BLaER1 (cell line): Measurements from ENCODE around the gene ACTRT2.

ENCODE experiments used
- H3K27ac ChIP-seq: shearing (Covaris generic); formaldehyde crosslinking; 2 replicates; pipeline ENCODE4 v1.8.1; 2022
- H3K27me3 ChIP-seq: shearing (Covaris generic); formaldehyde crosslinking; 2 replicates; pipeline ENCODE4 v1.8.1; 2022
- H3K36me3 ChIP-seq: shearing (Covaris generic); formaldehyde crosslinking; 2 replicates; pipeline ENCODE4 v1.8.1; 2022
- H3K4me1 ChIP-seq: shearing (Covaris generic); formaldehyde crosslinking; 2 replicates; pipeline ENCODE4 v1.8.1; 2022
- H3K4me2 ChIP-seq: shearing (Covaris generic); formaldehyde crosslinking; 2 replicates; pipeline ENCODE4 v1.8.1; 2022
- H3K4me3 ChIP-seq: shearing (Covaris generic); formaldehyde crosslinking; 2 replicates; pipeline ENCODE4 v1.8.1; 2022
- H3K9ac ChIP-seq: shearing (Covaris generic); formaldehyde crosslinking; 2 replicates; pipeline ENCODE4 v1.8.1; 2022
- H3K9me3 ChIP-seq: shearing (Covaris generic); formaldehyde crosslinking; 2 replicates; pipeline ENCODE4 v1.8.1; 2022
- H4K20me1 ChIP-seq: shearing (Covaris generic); formaldehyde crosslinking; 2 replicates; pipeline ENCODE4 v1.8.1; 2022
- Cebpa-rat ChIP-seq: shearing (Covaris generic); IDR thresholded peaks from 2 replicates; pipeline ENCODE4 v1.8.1; 2022

ACTRT2 gene

GRCh38 chr1:3030663-3031381, 9.6 kb downstream of the ACTRT2 start:
- no peaks in the 10 kb centered on the region for H3K36me3 ChIP-seq
- H3K27me3 ChIP-seq: peaks cover 79% of the 10 kb centered on the region
- peaks cover 56% of the 10 kb centered on the region; the same call in 1 of the 2 replicates for H4K20me1 ChIP-seq
- no peak overlapping the region for H3K4me3 ChIP-seq
- H3K4me2 ChIP-seq: no peak overlapping the region
- H3K9me3 ChIP-seq: no peaks in the 10 kb centered on the region
- no peak for TF ChIP-seq Cebpa-rat
- H3K9ac ChIP-seq: no peak overlapping the region
- no peak overlapping the region for H3K27ac ChIP-seq
- peaks cover 28% of the 10 kb centered on the region for H3K4me1 ChIP-seq

- H4K20me1 ChIP-seq: peaks cover 56% of the 10 kb centered on the region; the same call in 1 of the 2 replicates
- peaks cover 76% of the 10 kb centered on the region for H3K27me3 ChIP-seq
- TF ChIP-seq Cebpa-rat: no peak
- H3K27ac ChIP-seq: no peak overlapping the region
- no peak overlapping the region for H3K4me3 ChIP-seq
- H3K36me3 ChIP-seq: no peaks in the 10 kb centered on the region
- no peak overlapping the region for H3K9ac ChIP-seq
- no peak overlapping the region for H3K4me2 ChIP-seq
- H3K9me3 ChIP-seq: no peaks in the 10 kb centered on the region
- H3K4me1 ChIP-seq: peaks cover 28% of the 10 kb centered on the region
Observed at GRCh38 chr1:3031401-3032221, 10.3 kb downstream of the ACTRT2 start.

- Histone ChIP-seq H3K9ac (no peak overlapping the region), H3K4me2 (peak overlapping the region; percentile 71), H4K20me1 (peaks cover 56% of the 10 kb centered on the region; the same call in 1 of the 2 replicates), H3K4me3 (no peak overlapping the region), H3K4me1 (peaks cover 28% of the 10 kb centered on the region), H3K9me3 (no peaks in the 10 kb centered on the region), H3K36me3 (no peaks in the 10 kb centered on the region), H3K27ac (no peak overlapping the region), H3K27me3 (peaks cover 68% of the 10 kb centered on the region)
- TF ChIP-seq Cebpa-rat: no peak
Observed at GRCh38 chr1:3032371-3033039, 11.2 kb downstream of the ACTRT2 start.

GRCh38 chr1:3033040-3033789, 11.9 kb downstream of the ACTRT2 start:
- no peak overlapping the region for H3K9ac ChIP-seq
- TF ChIP-seq Cebpa-rat: no peak
- H3K27ac ChIP-seq: no peak overlapping the region
- no peaks in the 10 kb centered on the region for H3K36me3 ChIP-seq
- H4K20me1 ChIP-seq: peaks cover 54% of the 10 kb centered on the region; the same call in 1 of the 2 replicates
- H3K9me3 ChIP-seq: no peaks in the 10 kb centered on the region
- no peak overlapping the region for H3K4me3 ChIP-seq
- peak overlapping the region; percentile 71 for H3K4me2 ChIP-seq
- peaks cover 66% of the 10 kb centered on the region for H3K27me3 ChIP-seq
- H3K4me1 ChIP-seq: peaks cover 30% of the 10 kb centered on the region

- TF ChIP-seq Cebpa-rat: no peak
- no peaks in the 10 kb centered on the region for H3K9me3 ChIP-seq
Observed at GRCh38 chr1:3033790-3034090, 12.5 kb downstream of the ACTRT2 start.

GRCh38 chr1:3034162-3034561, 12.9 kb downstream of the ACTRT2 start:
- peaks cover 52% of the 10 kb centered on the region; the same call in 1 of the 2 replicates for H4K20me1 ChIP-seq
- TF ChIP-seq Cebpa-rat: no peak
- H3K9me3 ChIP-seq: no peaks in the 10 kb centered on the region
- H3K27ac ChIP-seq: no peak overlapping the region
- H3K4me3 ChIP-seq: no peak overlapping the region
- no peak overlapping the region for H3K9ac ChIP-seq
- no peaks in the 10 kb centered on the region for H3K36me3 ChIP-seq
- peaks cover 31% of the 10 kb centered on the region for H3K4me1 ChIP-seq
- H3K27me3 ChIP-seq: peaks cover 60% of the 10 kb centered on the region
- H3K4me2 ChIP-seq: no peak overlapping the region

More at GRCh38 chr1:3033790-3034090, 12.5 kb downstream of the ACTRT2 start:
- Histone ChIP-seq H3K4me3 (no peak overlapping the region), H3K36me3 (no peaks in the 10 kb centered on the region), H3K27me3 (peaks cover 64% of the 10 kb centered on the region), H3K4me2 (peak overlapping the region; percentile 71), H3K9ac (no peak overlapping the region), H4K20me1 (peaks cover 54% of the 10 kb centered on the region; the same call in 1 of the 2 replicates), H3K27ac (no peak overlapping the region), H3K4me1 (peaks cover 31% of the 10 kb centered on the region)

GRCh38 chr1:3034728-3035562, 13.7 kb downstream of the ACTRT2 start:
- H3K4me2 ChIP-seq: no peak overlapping the region

GRCh38 chr1:3035563-3036446, 14.5 kb downstream of the ACTRT2 start:
- TF ChIP-seq Cebpa-rat: 0 out of 2 replicates have a peak, but pooled peaks have one; percentile 16
- no peaks in the 10 kb centered on the region for H3K9me3 ChIP-seq
- no peaks in the 10 kb centered on the region for H3K36me3 ChIP-seq
- H3K4me2 ChIP-seq: no peak overlapping the region
- H3K4me3 ChIP-seq: no peak overlapping the region
- no peak overlapping the region for H3K9ac ChIP-seq
- H3K27ac ChIP-seq: no peak overlapping the region
- H3K27me3 ChIP-seq: peaks cover 44% of the 10 kb centered on the region
- H4K20me1 ChIP-seq: peaks cover 37% of the 10 kb centered on the region; the same call in 1 of the 2 replicates
- H3K4me1 ChIP-seq: peaks cover 28% of the 10 kb centered on the region

More at GRCh38 chr1:3034728-3035562, 13.7 kb downstream of the ACTRT2 start:
- Histone ChIP-seq H3K4me3 (no peak overlapping the region), H3K27me3 (peaks cover 52% of the 10 kb centered on the region), H3K4me1 (peaks cover 28% of the 10 kb centered on the region), H3K9me3 (no peaks in the 10 kb centered on the region), H4K20me1 (peaks cover 45% of the 10 kb centered on the region; the same call in 1 of the 2 replicates), H3K27ac (no peak overlapping the region), H3K9ac (no peak overlapping the region), H3K36me3 (no peaks in the 10 kb centered on the region)
- no peak for TF ChIP-seq Cebpa-rat
